IPS-18a (cell line): Measurements from ENCODE around the gene SLC9A2.

ENCODE experiments used
- H3K27ac ChIP-seq: one replicate; pipeline ENCODE4 v1.5.1; 2013; ENCODE audit warnings: low read length
- H3K27me3 ChIP-seq: one replicate; pipeline ENCODE4 v1.6.1; 2013; ENCODE audit warnings: mild to moderate bottlenecking, low read length; ENCODE audit not compliant: control insufficient read depth, insufficient read depth
- H3K36me3 ChIP-seq: one replicate; pipeline ENCODE4 v1.6.1; 2013; ENCODE audit warnings: low read depth, low read length; ENCODE audit not compliant: control insufficient read depth
- H3K4me1 ChIP-seq: one replicate; pipeline ENCODE4 v1.6.1; 2013; ENCODE audit warnings: low read depth, low read length; ENCODE audit not compliant: control insufficient read depth
- H3K4me3 ChIP-seq: one replicate; pipeline ENCODE4 v1.5.1; 2013; ENCODE audit warnings: low read length
- H3K9ac ChIP-seq: one replicate; pipeline ENCODE4 v1.6.1; 2013; ENCODE audit warnings: mild to moderate bottlenecking, low read length, moderate library complexity
- H3K9me3 ChIP-seq: one replicate; pipeline ENCODE4 v1.6.1; 2013; ENCODE audit warnings: low read depth, low read length; ENCODE audit not compliant: control insufficient read depth

SLC9A2 gene

GRCh38 chr2:102621630-102622029 is 2.3 kb downstream of the SLC9A2 start:
- Histone ChIP-seq H3K4me3 (no peak overlapping the region), H3K9me3 (no peaks in the 10 kb centered on the region), H3K4me1 (peaks cover 5% of the 10 kb centered on the region), H3K27me3 (peaks cover 62% of the 10 kb centered on the region), H3K9ac (no peak overlapping the region), H3K36me3 (no peaks in the 10 kb centered on the region), H3K27ac (no peak overlapping the region)

GRCh38 chr2:102622646-102623045 is 3.3 kb downstream of the SLC9A2 start:
- peaks cover 52% of the 10 kb centered on the region for H3K27me3 ChIP-seq
- H3K9me3 ChIP-seq, result no peaks in the 10 kb centered on the region
- no peak overlapping the region for H3K9ac ChIP-seq
- no peak overlapping the region for H3K4me3 ChIP-seq
- H3K27ac ChIP-seq, result no peak overlapping the region
- H3K36me3 ChIP-seq, result no peaks in the 10 kb centered on the region
- H3K4me1 ChIP-seq, result peaks cover 5% of the 10 kb centered on the region

GRCh38 chr2:102630458-102630857 is 11.1 kb downstream of the SLC9A2 start:
- no peaks in the 10 kb centered on the region for H3K4me1 ChIP-seq
- no peaks in the 10 kb centered on the region for H3K36me3 ChIP-seq
- H3K27me3 ChIP-seq, result no peaks in the 10 kb centered on the region
- H3K4me3 ChIP-seq, result no peak overlapping the region
- H3K9ac ChIP-seq, result no peak overlapping the region
- no peaks in the 10 kb centered on the region for H3K9me3 ChIP-seq
- no peak overlapping the region for H3K27ac ChIP-seq

GRCh38 chr2:102632380-102633175 is 13.2 kb downstream of the SLC9A2 start:
- Histone ChIP-seq H3K27ac (no peak overlapping the region), H3K27me3 (no peaks in the 10 kb centered on the region), H3K4me3 (no peak overlapping the region), H3K9ac (no peak overlapping the region), H3K4me1 (no peaks in the 10 kb centered on the region), H3K36me3 (no peaks in the 10 kb centered on the region), H3K9me3 (no peaks in the 10 kb centered on the region)

GRCh38 chr2:102634831-102635241 is 15.5 kb downstream of the SLC9A2 start:
- Histone ChIP-seq H3K36me3 (no peaks in the 10 kb centered on the region), H3K9me3 (no peaks in the 10 kb centered on the region), H3K9ac (no peak overlapping the region), H3K27me3 (no peaks in the 10 kb centered on the region), H3K4me3 (no peak overlapping the region), H3K27ac (no peak overlapping the region), H3K4me1 (no peaks in the 10 kb centered on the region)

- Histone ChIP-seq H3K27ac (no peak overlapping the region), H3K9me3 (no peaks in the 10 kb centered on the region), H3K4me1 (no peaks in the 10 kb centered on the region), H3K36me3 (no peaks in the 10 kb centered on the region), H3K9ac (no peak overlapping the region), H3K27me3 (no peaks in the 10 kb centered on the region), H3K4me3 (no peak overlapping the region)
Measured at GRCh38 chr2:102635317-102635716, 16.0 kb downstream of the SLC9A2 start.

GRCh38 chr2:102636283-102636907 is 17.0 kb downstream of the SLC9A2 start:
- no peaks in the 10 kb centered on the region for H3K36me3 ChIP-seq
- no peak overlapping the region for H3K9ac ChIP-seq
- H3K27ac ChIP-seq, result no peak overlapping the region
- H3K27me3 ChIP-seq, result no peaks in the 10 kb centered on the region
- H3K9me3 ChIP-seq, result no peaks in the 10 kb centered on the region
- no peaks in the 10 kb centered on the region for H3K4me1 ChIP-seq
- no peak overlapping the region for H3K4me3 ChIP-seq

- H3K4me3 ChIP-seq, result no peak overlapping the region
Measured at GRCh38 chr2:102637358-102637757, 18.0 kb downstream of the SLC9A2 start.

GRCh38 chr2:102639429-102639828 is 20.1 kb downstream of the SLC9A2 start:
- H3K27me3 ChIP-seq, result no peaks in the 10 kb centered on the region
- H3K9me3 ChIP-seq, result no peaks in the 10 kb centered on the region
- no peak overlapping the region for H3K4me3 ChIP-seq
- H3K27ac ChIP-seq, result no peak overlapping the region
- H3K4me1 ChIP-seq, result no peaks in the 10 kb centered on the region
- no peaks in the 10 kb centered on the region for H3K36me3 ChIP-seq
- no peak overlapping the region for H3K9ac ChIP-seq

More at GRCh38 chr2:102637358-102637757, 18.0 kb downstream of the SLC9A2 start:
- no peaks in the 10 kb centered on the region for H3K4me1 ChIP-seq
- no peaks in the 10 kb centered on the region for H3K36me3 ChIP-seq
- H3K27me3 ChIP-seq, result no peaks in the 10 kb centered on the region
- no peaks in the 10 kb centered on the region for H3K9me3 ChIP-seq
- H3K9ac ChIP-seq, result no peak overlapping the region
- no peak overlapping the region for H3K27ac ChIP-seq

- Histone ChIP-seq H3K9me3 (no peaks in the 10 kb centered on the region), H3K4me1 (no peaks in the 10 kb centered on the region), H3K36me3 (no peaks in the 10 kb centered on the region), H3K4me3 (no peak overlapping the region), H3K9ac (no peak overlapping the region), H3K27ac (no peak overlapping the region), H3K27me3 (no peaks in the 10 kb centered on the region)
Measured at GRCh38 chr2:102652126-102652525, 32.8 kb downstream of the SLC9A2 start.

GRCh38 chr2:102657770-102658169 is 38.4 kb downstream of the SLC9A2 start:
- Histone ChIP-seq H3K9ac (no peak overlapping the region), H3K27me3 (no peaks in the 10 kb centered on the region), H3K36me3 (no peaks in the 10 kb centered on the region), H3K9me3 (no peaks in the 10 kb centered on the region), H3K4me1 (peaks cover 6% of the 10 kb centered on the region), H3K27ac (no peak overlapping the region), H3K4me3 (no peak overlapping the region)

- Histone ChIP-seq H3K9me3 (no peaks in the 10 kb centered on the region), H3K4me1 (peaks cover 6% of the 10 kb centered on the region), H3K9ac (no peak overlapping the region), H3K27me3 (no peaks in the 10 kb centered on the region), H3K4me3 (no peak overlapping the region), H3K36me3 (no peaks in the 10 kb centered on the region), H3K27ac (no peak overlapping the region)
Measured at GRCh38 chr2:102660070-102660469, 40.7 kb downstream of the SLC9A2 start.
